ENCODE measurements around the gene C1QTNF12.
"Not testable (repeated sequence)": the region's sequence is repeated elsewhere in the genome, so short reads cannot be mapped to it uniquely, and the experiment has no call there.

DNA sequence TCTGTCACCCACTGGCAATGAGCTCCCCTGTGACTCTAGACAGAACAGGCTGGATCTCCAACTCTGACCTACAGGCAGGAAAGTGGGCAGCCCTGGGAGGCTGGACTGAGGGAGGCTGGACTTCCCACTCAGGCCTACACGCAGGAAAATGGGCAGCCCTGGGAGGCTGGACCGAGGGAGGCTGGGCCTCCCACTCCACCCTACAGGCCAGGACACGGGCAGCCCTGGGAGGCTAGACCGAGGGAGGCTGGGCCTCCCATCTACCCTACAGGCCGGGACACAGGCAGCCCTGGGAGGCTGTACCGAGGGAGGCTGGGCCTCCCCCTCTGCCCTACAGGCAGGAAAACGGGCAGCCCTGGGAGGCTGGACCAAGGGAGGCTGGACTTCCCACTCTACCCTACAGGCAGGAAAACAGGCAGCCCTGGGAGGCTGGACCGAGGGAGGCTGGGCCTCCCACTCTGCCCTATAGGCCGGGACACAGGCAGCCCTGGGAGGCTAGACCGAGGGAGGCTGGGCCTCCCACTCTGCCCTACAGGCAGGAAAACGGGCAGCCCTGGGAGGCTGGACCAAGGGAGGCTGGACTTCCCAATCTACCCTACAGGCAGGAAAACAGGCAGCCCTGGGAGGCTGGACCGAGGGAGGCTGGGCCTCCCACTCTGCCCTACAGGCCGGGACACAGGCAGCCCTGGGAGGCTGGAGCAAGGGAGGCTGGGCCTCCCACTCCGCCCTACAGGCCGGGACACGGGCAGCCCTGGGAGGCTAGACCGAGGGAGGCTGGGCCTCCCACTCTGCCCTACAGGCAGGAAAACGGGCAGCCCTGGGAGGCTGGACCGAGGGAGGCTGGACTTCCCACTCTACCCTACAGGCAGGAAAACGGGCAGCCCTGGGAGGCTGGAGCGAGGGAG, 1.7 kb upstream of the C1QTNF12 start:
- TF ChIP-seq EZH2 (IDR thresholded peaks at IDR 0.05; ENCODE audit: low read depth, unreplicated experiment); JUNB (IDR thresholded peaks at IDR 0.05; ENCODE audit: unreplicated experiment); CTCF (conservative IDR thresholded peaks at IDR 0.05; ENCODE audit: low read depth in 2 of 2); CREB1 (CRISPR knock-in tag; IDR thresholded peaks at IDR 0.05; ENCODE audit: low read depth); POLR2AphosphoS5 (IDR thresholded peaks at IDR 0.05; ENCODE audit: low read depth); EZH2phosphoT487 (IDR thresholded peaks at IDR 0.05; ENCODE audit: unreplicated experiment); REST (IDR thresholded peaks at IDR 0.05; ENCODE audit: unreplicated experiment); ZNF331 (CRISPR knock-in tag; IDR thresholded peaks at IDR 0.05; ENCODE audit: low read depth); ETS1 (IDR thresholded peaks at IDR 0.05); STAT1 (IDR thresholded peaks at IDR 0.05; ENCODE audit: unreplicated experiment); NANOG (IDR thresholded peaks at IDR 0.05; ENCODE audit: borderline replicate concordance): not testable (repeated sequence)
- TF ChIP-seq, protein P1, sequence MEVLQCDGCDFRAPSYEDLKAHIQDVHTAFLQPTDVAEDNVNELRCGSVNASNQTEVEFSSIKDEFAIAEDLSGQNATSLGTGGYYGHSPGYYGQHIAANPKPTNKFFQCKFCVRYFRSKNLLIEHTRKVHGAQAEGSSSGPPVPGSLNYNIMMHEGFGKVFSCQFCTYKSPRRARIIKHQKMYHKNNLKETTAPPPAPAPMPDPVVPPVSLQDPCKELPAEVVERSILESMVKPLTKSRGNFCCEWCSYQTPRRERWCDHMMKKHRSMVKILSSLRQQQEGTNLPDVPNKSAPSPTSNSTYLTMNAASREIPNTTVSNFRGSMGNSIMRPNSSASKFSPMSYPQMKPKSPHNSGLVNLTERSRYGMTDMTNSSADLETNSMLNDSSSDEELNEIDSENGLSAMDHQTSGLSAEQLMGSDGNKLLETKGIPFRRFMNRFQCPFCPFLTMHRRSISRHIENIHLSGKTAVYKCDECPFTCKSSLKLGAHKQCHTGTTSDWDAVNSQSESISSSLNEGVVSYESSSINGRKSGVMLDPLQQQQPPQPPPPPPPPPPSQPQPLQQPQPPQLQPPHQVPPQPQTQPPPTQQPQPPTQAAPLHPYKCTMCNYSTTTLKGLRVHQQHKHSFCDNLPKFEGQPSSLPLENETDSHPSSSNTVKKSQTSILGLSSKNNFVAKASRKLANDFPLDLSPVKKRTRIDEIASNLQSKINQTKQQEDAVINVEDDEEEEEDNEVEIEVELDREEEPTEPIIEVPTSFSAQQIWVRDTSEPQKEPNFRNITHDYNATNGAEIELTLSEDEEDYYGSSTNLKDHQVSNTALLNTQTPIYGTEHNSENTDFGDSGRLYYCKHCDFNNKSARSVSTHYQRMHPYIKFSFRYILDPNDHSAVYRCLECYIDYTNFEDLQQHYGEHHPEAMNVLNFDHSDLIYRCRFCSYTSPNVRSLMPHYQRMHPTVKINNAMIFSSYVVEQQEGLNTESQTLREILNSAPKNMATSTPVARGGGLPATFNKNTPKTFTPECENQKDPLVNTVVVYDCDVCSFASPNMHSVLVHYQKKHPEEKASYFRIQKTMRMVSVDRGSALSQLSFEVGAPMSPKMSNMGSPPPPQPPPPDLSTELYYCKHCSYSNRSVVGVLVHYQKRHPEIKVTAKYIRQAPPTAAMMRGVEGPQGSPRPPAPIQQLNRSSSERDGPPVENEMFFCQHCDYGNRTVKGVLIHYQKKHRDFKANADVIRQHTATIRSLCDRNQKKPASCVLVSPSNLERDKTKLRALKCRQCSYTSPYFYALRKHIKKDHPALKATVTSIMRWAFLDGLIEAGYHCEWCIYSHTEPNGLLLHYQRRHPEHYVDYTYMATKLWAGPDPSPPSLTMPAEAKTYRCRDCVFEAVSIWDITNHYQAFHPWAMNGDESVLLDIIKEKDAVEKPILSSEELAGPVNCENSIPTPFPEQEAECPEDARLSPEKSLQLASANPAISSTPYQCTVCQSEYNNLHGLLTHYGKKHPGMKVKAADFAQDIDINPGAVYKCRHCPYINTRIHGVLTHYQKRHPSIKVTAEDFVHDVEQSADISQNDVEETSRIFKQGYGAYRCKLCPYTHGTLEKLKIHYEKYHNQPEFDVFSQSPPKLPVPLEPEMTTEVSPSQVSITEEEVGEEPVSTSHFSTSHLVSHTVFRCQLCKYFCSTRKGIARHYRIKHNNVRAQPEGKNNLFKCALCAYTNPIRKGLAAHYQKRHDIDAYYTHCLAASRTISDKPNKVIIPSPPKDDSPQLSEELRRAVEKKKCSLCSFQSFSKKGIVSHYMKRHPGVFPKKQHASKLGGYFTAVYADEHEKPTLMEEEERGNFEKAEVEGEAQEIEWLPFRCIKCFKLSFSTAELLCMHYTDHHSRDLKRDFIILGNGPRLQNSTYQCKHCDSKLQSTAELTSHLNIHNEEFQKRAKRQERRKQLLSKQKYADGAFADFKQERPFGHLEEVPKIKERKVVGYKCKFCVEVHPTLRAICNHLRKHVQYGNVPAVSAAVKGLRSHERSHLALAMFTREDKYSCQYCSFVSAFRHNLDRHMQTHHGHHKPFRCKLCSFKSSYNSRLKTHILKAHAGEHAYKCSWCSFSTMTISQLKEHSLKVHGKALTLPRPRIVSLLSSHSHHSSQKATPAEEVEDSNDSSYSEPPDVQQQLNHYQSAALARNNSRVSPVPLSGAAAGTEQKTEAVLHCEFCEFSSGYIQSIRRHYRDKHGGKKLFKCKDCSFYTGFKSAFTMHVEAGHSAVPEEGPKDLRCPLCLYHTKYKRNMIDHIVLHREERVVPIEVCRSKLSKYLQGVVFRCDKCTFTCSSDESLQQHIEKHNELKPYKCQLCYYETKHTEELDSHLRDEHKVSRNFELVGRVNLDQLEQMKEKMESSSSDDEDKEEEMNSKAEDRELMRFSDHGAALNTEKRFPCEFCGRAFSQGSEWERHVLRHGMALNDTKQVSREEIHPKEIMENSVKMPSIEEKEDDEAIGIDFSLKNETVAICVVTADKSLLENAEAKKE (CRISPR knock-in tag; IDR thresholded peaks at IDR 0.05): not testable (repeated sequence)
